ENCODE results near the gene MAST4. TPM values are rescaled to one million over a fixed set of nuclear protein-coding genes. Genes with fewer than 3 reads are reported as not detected.

Gene MAST4
- polyA plus RNA-seq, 1 donor (not counting 4 experiments of a cell fraction or from before 2014, with no cell fraction given), result 19.8 TPM

- no peak overlapping the region for H3K4me3 ChIP-seq (ENCODE audit: control insufficient read depth in 2 of 3, extremely low read depth in 1 of 3, insufficient read depth in 2 of 3, low read depth in 1 of 3, low read length in 3 of 3)
- H3K36me3 ChIP-seq (ENCODE audit: control insufficient read depth in 2 of 2, extremely low read depth in 1 of 2, insufficient read depth in 2 of 2, low read length in 2 of 2), result peaks cover 22 to 48% of the 10 kb centered on the region in 2 experiments
- no peak overlapping the region for H2AFZ ChIP-seq (ENCODE audit: control insufficient read depth, low read length)
- TF ChIP-seq CTCF (optimal IDR thresholded peaks at IDR 0.05 in 1 of 3, IDR thresholded peaks at IDR 0.05 in 1 of 3, conservative IDR thresholded peaks at IDR 0.05 in 1 of 3; ENCODE audit: extremely low read depth in 1 of 3, insufficient read depth in 2 of 3, low read length in 3 of 3) (no peak), EZH2 (IDR thresholded peaks at IDR 0.05; ENCODE audit: low read length) (no peak)
- dilution Hi-C loops (cut with MboI; ENCODE audit: extremely low pct_ligation_motif_present, low sequenced_read_pairs), result no loop called here
- H3K27me3 ChIP-seq (ENCODE audit: control insufficient read depth, extremely low read depth, insufficient read depth, low read length), result no peaks in the 10 kb centered on the region
- peaks cover 2% of the 10 kb centered on the region for H3K9me1 ChIP-seq (ENCODE audit: control insufficient read depth, extremely low read depth, insufficient read depth, low read length)
- H3K9ac ChIP-seq (ENCODE audit: control insufficient read depth, extremely low read depth, insufficient read depth, low read length), result no peak overlapping the region
- no peak for DNase-seq (ENCODE audit: low read depth, low spot score)
- no peak overlapping the region for H3K27ac ChIP-seq (ENCODE audit: control insufficient read depth, insufficient read depth, low read length)
- no peaks in the 10 kb centered on the region for H3K4me1 ChIP-seq (ENCODE audit: control insufficient read depth, extremely low read depth, insufficient read depth, low read length)
- no peak for FAIRE-seq
- no peaks in the 10 kb centered on the region for H4K20me1 ChIP-seq (ENCODE audit: control insufficient read depth, extremely low read depth, insufficient read depth, low read length)
- H3K9me3 ChIP-seq (ENCODE audit: control insufficient read depth, low read depth, low read length), result no peaks in the 10 kb centered on the region
- H3K4me2 ChIP-seq (ENCODE audit: control insufficient read depth, extremely low read depth, insufficient read depth, low read depth, low read length), result no peak overlapping the region
- no peaks in the 10 kb centered on the region for H3K79me2 ChIP-seq (ENCODE audit: control insufficient read depth, insufficient read depth, low read length)
These were observed 519.6 kb downstream of the MAST4 start for GRCh38 chr5:67115817-67116216.

GRCh38 chr5:67118050-67118620 is 521.9 kb downstream of the MAST4 start:
- Histone ChIP-seq H2AFZ (ENCODE audit: control insufficient read depth, low read length) (no peak overlapping the region), H3K27me3 (ENCODE audit: control insufficient read depth, extremely low read depth, insufficient read depth, low read length) (no peaks in the 10 kb centered on the region), H3K4me2 (ENCODE audit: control insufficient read depth, extremely low read depth, insufficient read depth, low read depth, low read length) (no peak overlapping the region), H3K4me3 (ENCODE audit: control insufficient read depth in 2 of 3, extremely low read depth in 1 of 3, insufficient read depth in 2 of 3, low read depth in 1 of 3, low read length in 3 of 3) (no peak overlapping the region), H3K79me2 (ENCODE audit: control insufficient read depth, insufficient read depth, low read length) (no peaks in the 10 kb centered on the region), H3K4me1 (ENCODE audit: control insufficient read depth, extremely low read depth, insufficient read depth, low read length) (no peaks in the 10 kb centered on the region), H3K9me1 (ENCODE audit: control insufficient read depth, extremely low read depth, insufficient read depth, low read length) (peaks cover 2% of the 10 kb centered on the region), H3K27ac (ENCODE audit: control insufficient read depth, insufficient read depth, low read length) (no peak overlapping the region), H3K36me3 (ENCODE audit: control insufficient read depth in 2 of 2, extremely low read depth in 1 of 2, insufficient read depth in 2 of 2, low read length in 2 of 2) (peaks cover 22 to 38% of the 10 kb centered on the region in 2 experiments), H4K20me1 (ENCODE audit: control insufficient read depth, extremely low read depth, insufficient read depth, low read length) (no peaks in the 10 kb centered on the region), H3K9ac (ENCODE audit: control insufficient read depth, extremely low read depth, insufficient read depth, low read length) (no peak overlapping the region), H3K9me3 (ENCODE audit: control insufficient read depth, low read depth, low read length) (no peaks in the 10 kb centered on the region)
- TF ChIP-seq EZH2 (IDR thresholded peaks at IDR 0.05; ENCODE audit: low read length), result no peak
- TF ChIP-seq CTCF (optimal IDR thresholded peaks at IDR 0.05 in 1 of 3, IDR thresholded peaks at IDR 0.05 in 1 of 3, conservative IDR thresholded peaks at IDR 0.05 in 1 of 3; ENCODE audit: extremely low read depth in 1 of 3, insufficient read depth in 2 of 3, low read length in 3 of 3), result no peak
- DNase-seq (ENCODE audit: low read depth, low spot score) (no peak), FAIRE-seq (peak; percentile 17)
- dilution Hi-C loops (cut with MboI; ENCODE audit: extremely low pct_ligation_motif_present, low sequenced_read_pairs), result no loop called here

Data from keratinocyte (primary cell).